ENCODE measurements around the gene DNAJB4.
"Not testable (repeated sequence)": the region's sequence is repeated elsewhere in the genome, so short reads cannot be mapped to it uniquely, and the experiment has no call there.

The DNAJB4 gene

GRCh38 chr1:78040484-78041089 lies 35.8 kb downstream of the DNAJB4 start:
- DNase-seq: no peak

DNA sequence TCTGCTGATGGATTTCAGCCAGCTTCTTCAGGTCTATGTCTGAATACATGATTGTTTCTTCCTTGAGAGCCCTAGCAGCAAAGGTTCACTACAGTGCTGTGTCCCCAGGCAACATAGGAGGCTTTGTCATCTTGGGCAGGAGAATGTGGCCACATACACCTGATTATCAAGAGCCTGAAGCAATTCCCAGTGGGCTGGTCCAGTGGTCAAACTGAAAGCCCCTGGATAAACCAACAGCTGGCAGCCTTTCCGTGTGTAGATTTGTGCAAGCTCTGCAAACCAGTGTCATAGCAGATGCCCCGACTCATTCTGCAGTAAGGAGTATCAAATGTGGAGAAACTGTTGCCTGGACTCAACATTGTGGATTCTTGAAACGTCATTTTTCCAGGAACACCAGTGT lies 38.7 kb downstream of the DNAJB4 start:
- DNase-seq: no peak

DNA sequence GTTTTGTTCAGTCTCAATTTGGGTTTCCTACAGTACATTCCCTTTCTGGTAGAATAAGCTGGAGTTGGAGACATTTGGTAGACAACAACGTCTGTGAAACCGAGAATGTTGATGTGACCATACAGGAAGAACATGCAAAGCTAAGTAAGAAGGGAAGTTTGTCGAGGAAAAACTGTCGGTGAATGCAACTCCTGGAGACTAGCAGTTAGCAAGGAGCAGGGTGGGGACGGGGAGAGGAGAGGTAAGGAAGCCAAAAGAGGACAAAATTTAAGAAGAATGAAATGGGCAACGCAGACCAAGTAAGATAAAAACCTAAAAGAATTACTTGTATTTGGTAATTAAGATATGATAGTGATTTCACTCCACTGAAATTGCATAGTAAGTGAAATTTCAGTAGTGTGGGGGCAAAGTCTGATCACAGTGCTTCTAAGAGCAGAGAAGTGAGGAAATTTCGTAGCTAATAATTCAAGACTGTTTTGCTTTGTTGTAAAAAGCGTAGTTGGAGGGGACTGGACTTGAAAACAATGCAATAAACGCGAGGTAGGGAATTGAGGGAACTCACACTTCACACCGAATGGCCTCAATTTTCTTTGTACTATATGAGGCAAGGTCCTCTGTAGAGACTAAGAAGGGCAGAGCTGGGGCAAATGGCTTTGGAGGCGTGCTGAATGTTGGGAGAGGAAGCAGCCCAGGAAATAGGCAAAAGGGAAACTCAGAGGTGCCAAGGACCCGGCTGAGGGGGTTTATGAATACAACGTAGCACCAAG lies 40.2 kb downstream of the DNAJB4 start:
- no peak for DNase-seq

- DNase-seq: no peak
Measured at GRCh38 chr1:78045563-78045925, 40.8 kb downstream of the DNAJB4 start.

DNA sequence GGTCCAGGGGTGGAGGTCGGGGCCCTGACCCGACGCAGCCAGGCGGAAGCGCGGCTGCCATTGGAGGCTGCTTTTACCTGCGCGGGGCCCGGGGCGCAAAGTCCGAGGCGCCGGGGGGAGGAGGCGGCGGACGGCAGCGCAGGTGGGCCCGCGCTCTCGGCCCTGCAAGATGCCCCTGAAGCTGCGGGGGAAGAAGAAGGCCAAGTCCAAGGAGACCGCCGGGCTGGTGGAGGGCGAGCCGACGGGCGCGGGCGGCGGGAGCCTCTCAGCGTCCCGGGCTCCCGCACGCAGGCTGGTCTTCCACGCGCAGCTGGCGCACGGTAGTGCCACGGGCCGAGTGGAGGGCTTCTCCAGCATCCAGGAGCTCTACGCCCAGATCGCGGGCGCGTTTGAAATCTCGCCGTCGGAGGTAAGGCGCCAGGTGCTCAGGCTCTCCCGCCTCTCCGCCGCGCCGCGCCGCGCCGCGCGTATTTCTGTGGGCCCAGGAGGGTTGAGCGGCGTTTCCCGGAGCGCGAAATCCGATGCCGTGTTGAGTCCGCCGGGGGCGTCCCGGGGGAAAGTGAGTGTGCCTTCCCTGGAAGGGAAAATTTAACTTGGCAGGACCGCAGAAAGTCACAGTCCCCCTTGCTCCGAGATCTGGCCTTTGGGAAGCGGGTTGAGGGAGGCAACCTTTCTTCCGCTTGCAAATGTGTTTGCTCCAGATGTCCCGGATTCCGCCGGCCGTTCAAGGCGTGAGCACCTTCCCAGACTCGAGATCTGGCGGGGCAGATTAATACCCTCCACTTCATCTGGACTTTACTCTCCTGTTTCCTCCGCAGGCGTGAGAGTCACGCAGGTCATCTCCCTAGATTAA lies 41.4 kb downstream of the DNAJB4 start, which contains the start of gene GIPC2:
Gene GIPC2, plus strand, starts transcription at position 41 of the 853 bp plus-strand sequence. Its CDS starts 129 bp downstream, at position 170.
- DNase-seq: no peak

DNA sequence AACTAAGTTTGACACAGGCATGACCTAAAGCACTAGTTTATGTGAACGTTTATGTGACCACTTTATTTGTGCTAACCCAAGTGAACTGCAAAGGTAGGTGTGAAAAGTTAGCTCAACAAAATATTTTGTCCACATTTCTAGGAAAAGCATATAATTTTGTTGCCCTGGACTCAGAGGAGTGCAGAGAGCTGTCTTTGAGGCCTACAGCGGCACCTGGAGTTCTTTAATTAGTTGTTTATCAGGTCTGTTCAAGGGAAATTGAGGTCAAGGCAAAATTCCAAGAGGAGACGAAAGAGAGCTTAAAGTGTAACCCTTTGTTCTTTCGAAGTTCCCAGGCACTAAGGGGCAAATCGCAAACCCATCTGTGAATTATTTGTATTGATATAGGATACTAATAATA lies 42.4 kb downstream of the DNAJB4 start:
- no peak for DNase-seq

- no peak for DNase-seq
Measured at GRCh38 chr1:78047631-78048030, 42.9 kb downstream of the DNAJB4 start.

GRCh38 chr1:78048446-78048845 lies 43.7 kb downstream of the DNAJB4 start:
- no peak for DNase-seq

- DNase-seq: no peak
Measured at GRCh38 chr1:78049396-78049795, 44.7 kb downstream of the DNAJB4 start.

- no peak for DNase-seq
Measured at GRCh38 chr1:78051005-78051404, 46.3 kb downstream of the DNAJB4 start.

DNA sequence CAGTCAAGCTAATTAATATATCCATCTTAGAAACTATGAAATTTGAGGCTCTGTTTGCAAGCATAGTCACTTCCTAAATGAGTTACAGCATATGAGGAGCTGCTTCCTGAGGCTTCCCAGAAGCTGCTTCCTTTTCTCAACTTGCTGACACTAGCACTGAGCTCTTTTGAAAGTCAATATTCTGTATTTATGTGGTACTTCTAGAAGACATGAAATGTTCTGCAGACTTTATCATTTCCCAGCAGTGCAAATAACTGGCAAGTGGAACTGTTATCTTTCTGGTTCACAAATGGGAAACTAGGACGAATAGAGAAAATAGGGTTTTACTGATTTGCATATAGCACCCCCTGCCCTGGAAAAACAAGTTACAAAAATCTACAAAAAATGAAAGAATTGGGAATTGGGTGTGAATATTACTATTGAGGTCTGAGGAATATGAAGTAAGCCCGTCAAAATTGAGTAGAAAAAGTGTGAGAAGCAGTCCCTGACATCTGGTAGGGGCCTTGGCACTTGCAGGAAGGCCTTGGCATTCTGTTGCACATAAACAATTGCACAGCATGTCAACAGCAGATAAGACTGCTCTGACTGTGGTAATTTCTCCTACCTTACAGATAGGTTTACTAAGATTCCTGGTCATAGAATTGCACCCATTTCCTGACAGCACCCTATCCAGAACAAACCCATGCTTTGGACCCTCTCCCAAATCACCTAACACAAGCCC lies 48.1 kb downstream of the DNAJB4 start:
- DNase-seq: no peak

- DNase-seq: no peak
Measured at GRCh38 chr1:78053498-78053897, 48.8 kb downstream of the DNAJB4 start.

DNA sequence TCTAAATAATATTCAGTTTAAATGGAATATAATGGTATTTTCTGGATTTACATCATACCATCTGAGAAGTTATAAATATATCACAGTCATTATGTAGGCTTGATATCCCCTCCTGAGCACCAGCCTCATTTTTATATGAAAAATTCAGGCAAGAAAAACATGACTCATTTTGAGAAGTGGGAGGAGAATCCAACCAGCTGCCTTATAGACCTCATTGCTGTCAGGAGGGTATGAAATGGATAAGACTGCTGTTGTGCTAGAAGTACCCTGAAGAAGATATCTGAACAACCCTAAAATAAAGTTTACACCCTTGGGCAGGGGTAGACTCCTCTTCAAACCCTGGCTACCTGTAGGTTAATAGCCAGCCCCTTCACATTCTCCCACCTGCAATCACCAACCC lies 49.8 kb downstream of the DNAJB4 start:
- DNase-seq: no peak

DNA sequence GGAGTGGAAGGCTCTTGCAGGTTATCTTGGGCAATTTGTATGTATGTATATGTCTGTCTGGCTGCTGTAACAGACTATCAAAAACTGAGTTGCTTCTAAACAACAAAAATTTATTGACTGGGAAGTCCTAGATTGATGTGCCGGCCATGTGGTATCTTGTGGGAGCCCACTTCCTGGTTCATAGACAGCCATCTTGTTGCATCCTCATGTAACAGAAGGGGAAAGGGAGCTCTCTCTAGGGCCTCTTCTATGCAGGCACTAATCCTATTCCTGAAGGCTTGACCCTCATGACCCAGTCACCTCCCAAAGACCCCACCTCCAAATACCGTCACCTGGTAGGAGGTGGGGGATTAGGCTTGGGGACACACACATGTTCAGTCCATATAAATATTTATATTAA lies 50.2 kb downstream of the DNAJB4 start:
- DNase-seq: no peak

- DNase-seq: no peak
Measured at GRCh38 chr1:78055565-78056132, 50.9 kb downstream of the DNAJB4 start.

DNA sequence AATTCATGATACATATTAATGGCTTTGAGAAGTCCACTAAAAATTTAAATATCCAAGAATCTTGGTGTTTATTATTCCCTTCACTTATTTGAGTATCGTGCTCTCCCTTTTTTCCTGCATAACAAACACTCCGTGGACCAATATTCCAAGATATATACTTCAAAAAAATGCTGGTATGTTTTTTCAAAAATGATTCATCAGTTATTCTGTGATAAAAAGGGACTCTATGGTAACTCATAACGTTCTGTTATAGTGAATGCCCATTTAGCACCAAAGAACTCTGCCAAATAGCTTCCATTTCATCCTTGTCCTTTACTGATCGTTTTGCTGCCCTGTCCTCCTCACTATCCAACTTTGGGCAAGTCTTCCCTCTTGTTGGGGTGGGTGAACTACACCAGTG lies 53.9 kb downstream of the DNAJB4 start:
- no peak for DNase-seq

DNA sequence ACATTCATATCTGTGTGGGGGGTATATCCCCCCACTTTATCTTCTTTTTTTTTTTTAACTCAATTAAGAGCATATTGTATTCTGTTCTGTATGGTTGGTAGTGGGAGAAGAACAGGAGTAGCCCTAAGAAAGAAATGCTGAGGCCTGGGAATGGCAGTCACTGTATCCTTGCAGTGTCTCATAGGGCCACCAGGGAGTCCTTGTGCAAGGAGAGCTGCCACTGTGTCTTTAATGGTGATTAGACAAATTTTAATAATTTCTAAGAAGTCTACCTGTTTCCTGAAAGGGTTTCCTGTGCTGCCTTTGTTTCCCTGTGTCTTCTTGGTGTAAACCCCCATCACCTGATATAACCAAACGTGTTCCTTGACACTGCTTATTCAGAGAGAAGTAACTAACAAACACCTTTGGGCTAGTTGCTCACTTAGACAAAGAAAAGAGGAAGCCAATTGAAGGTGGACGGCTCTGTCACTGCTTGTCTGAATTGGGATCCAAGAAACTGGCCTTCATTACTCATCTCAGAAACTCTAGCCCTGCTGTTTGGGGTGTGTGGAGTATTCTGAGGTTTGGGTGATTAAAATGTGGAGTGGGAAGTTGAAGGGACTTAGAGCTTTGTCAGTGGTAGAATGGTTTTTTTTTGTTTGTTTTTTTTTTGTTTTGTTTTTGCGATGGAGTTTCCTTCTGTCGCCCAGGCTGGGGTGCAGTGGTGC lies 56.3 kb downstream of the DNAJB4 start:
- no peak for DNase-seq

GRCh38 chr1:78061825-78062523 lies 57.2 kb downstream of the DNAJB4 start:
- DNase-seq: no peak

GRCh38 chr1:78064886-78065285 lies 60.1 kb downstream of the DNAJB4 start:
- DNase-seq: not testable (repeated sequence)

All from DMS79 treated with DMSO at 0.1 percent for 48 hours (cell line).